HEK293T (cell line): ENCODE data around the gene CHST3.
"Not testable (repeated sequence)": the region's sequence is repeated elsewhere in the genome, so short reads cannot be mapped to it uniquely, and the experiment has no call there.

Source experiments
- CTCF ChIA-PET: fragments of 350-600 bp; formaldehyde crosslinking; extraction: SDS; loops from one replicate; lab custom pipeline; 2021; ENCODE audit warnings: antibody characterized with exemption, inconsistent platforms; lab: Yijun Ruan, JAX
- POLR2A ChIA-PET: fragments of 350-600 bp; formaldehyde crosslinking; extraction: SDS; loops from one replicate; lab custom pipeline; 2020; ENCODE audit warnings: antibody characterized with exemption, inconsistent platforms; lab: Yijun Ruan, JAX
- DNase-seq: peaks from one replicate; pipeline ENCODE4 v3.0.0; 2012; ENCODE audit warnings: mixed read lengths; ENCODE audit errors: extremely low spot score
- ARNT ChIP-seq: fragments of 450-650 bp; IDR thresholded peaks from 2 replicates; pipeline ENCODE4 v1.6.1; 2017; ENCODE audit warnings: mild to moderate bottlenecking
- BHLHE40 ChIP-seq: fragments of 450-650 bp; IDR thresholded peaks from 2 replicates; pipeline ENCODE4 v1.6.1; 2016; ENCODE audit warnings: mild to moderate bottlenecking, moderate library complexity, borderline replicate concordance
- CTBP1 ChIP-seq: fragments of 450-650 bp; IDR thresholded peaks from 2 replicates; pipeline ENCODE4 v1.6.1; 2016; ENCODE audit warnings: borderline replicate concordance
- ELF4 ChIP-seq: fragments of 450-650 bp; IDR thresholded peaks from 2 replicates; pipeline ENCODE4 v1.6.1; 2017; ENCODE audit warnings: antibody characterized with exemption
- FOXA1 ChIP-seq: fragments of 450-650 bp; IDR thresholded peaks from 2 replicates; pipeline ENCODE4 v1.6.1; 2016; ENCODE audit warnings: mild to moderate bottlenecking
- FOXK2 ChIP-seq: fragments of 450-650 bp; IDR thresholded peaks from 2 replicates; pipeline ENCODE4 v1.6.1; 2016; ENCODE audit warnings: mild to moderate bottlenecking
- FOXM1 ChIP-seq: fragments of 450-650 bp; IDR thresholded peaks from 2 replicates; pipeline ENCODE4 v1.6.1; 2017; ENCODE audit warnings: mild to moderate bottlenecking, borderline replicate concordance
- HDGF ChIP-seq: fragments of 450-650 bp; IDR thresholded peaks from 2 replicates; pipeline ENCODE4 v1.6.1; 2017; ENCODE audit warnings: antibody characterized with exemption, borderline replicate concordance
- L3MBTL2 ChIP-seq: fragments of 450-650 bp; conservative IDR thresholded peaks from 2 replicates; pipeline ENCODE4 v1.6.1; 2016; ENCODE audit warnings: mild to moderate bottlenecking
- LEF1 ChIP-seq: fragments of 450-650 bp; IDR thresholded peaks from 2 replicates; pipeline ENCODE4 v1.6.1; 2017; ENCODE audit warnings: mild to moderate bottlenecking, borderline replicate concordance
- NFRKB ChIP-seq: fragments of 450-650 bp; IDR thresholded peaks from 2 replicates; pipeline ENCODE4 v1.6.1; 2016; ENCODE audit warnings: mild to moderate bottlenecking, moderate library complexity
- PKNOX1 ChIP-seq: fragments of 450-650 bp; IDR thresholded peaks from 2 replicates; pipeline ENCODE4 v1.6.1; 2016
- SP1 ChIP-seq: fragments of 450-650 bp; IDR thresholded peaks from 2 replicates; pipeline ENCODE4 v1.6.1; 2017
- SUZ12 ChIP-seq: fragments of 450-650 bp; IDR thresholded peaks from 2 replicates; pipeline ENCODE4 v1.6.1; 2016; ENCODE audit warnings: mild to moderate bottlenecking
- TARDBP ChIP-seq: fragments of 450-650 bp; IDR thresholded peaks from 2 replicates; pipeline ENCODE4 v1.6.1; 2016
- ZNF384 ChIP-seq: fragments of 450-650 bp; IDR thresholded peaks from 2 replicates; pipeline ENCODE4 v1.6.1; 2016

Gene CHST3

GRCh38 chr10:71974489-71975021 is 10.4 kb downstream of the CHST3 start:
- TF ChIP-seq CTBP1 (no peak; the same call in 1 of the 2 replicates), SUZ12 (no peak), NFRKB (no peak), SP1 (no peak), LEF1 (no peak), FOXA1 (no peak), ZNF384 (no peak), ELF4 (no peak), FOXM1 (no peak)
- POLR2A ChIA-PET: interaction anchor here (0.9 to 1.8 kb wide), 3 partner anchors 11 to 299 kb away, joined by 3 to 5 read pairs (median 4); no protein-coding TSS in a partner anchor
- DNase-seq: no peak
- CTCF ChIA-PET: interaction anchor here (0.6 to 1.8 kb wide), 4 partner anchors 9 to 365 kb away, joined by 3 to 5 read pairs (median 4); no protein-coding TSS in a partner anchor

- POLR2A ChIA-PET: interaction anchor here (0.9 to 1.8 kb wide), 2 partner anchors 12 to 298 kb away, joined by 3 to 5 read pairs; no protein-coding TSS in a partner anchor
- TF ChIP-seq SP1: no peak
- TF ChIP-seq ELF4: no peak
- CTCF ChIA-PET: interaction anchor here (0.6 to 1.8 kb wide), 2 partner anchors 73 to 364 kb away, joined by 3 to 5 read pairs; no protein-coding TSS in a partner anchor
- DNase-seq: no peak
Measured at GRCh38 chr10:71975087-71975870, 11.1 kb downstream of the CHST3 start.

GRCh38 chr10:71975871-71976725 is 11.9 kb downstream of the CHST3 start:
- no peak for DNase-seq
- TF ChIP-seq HDGF (no peak), BHLHE40 (no peak), ARNT (no peak), ELF4 (no peak), FOXA1 (no peak), SUZ12 (no peak), FOXK2 (no peak), PKNOX1 (no peak), TARDBP (no peak), CTBP1 (no peak), SP1 (no peak), L3MBTL2 (no peak), ZNF384 (no peak), LEF1 (no peak), NFRKB (no peak)
- CTCF ChIA-PET: interaction anchor here (0.6 to 1.6 kb wide), 2 partner anchors 19 to 25 kb away, joined by 3 to 11 read pairs; no protein-coding TSS in a partner anchor
- POLR2A ChIA-PET: interaction anchor here (0.9 to 1.2 kb wide), 2 partner anchors 12 to 297 kb away, joined by 3 to 4 read pairs; partner anchors contain the start of gene CHST3

- ChIA-PET POLR2A (interaction anchor here (0.6 kb wide), 1 partner anchor 8 kb away, joined by 3 read pairs; no protein-coding TSS in a partner anchor), CTCF (interaction anchor here (0.6 to 1.6 kb wide), 3 partner anchors 18 to 81 kb away, joined by 3 to 11 read pairs (median 4); no protein-coding TSS in a partner anchor)
- not testable (repeated sequence) for DNase-seq
Measured at GRCh38 chr10:71977614-71977903, 13.4 kb downstream of the CHST3 start.

GRCh38 chr10:71978476-71978875 is 14.3 kb downstream of the CHST3 start:
- CTCF ChIA-PET: interaction anchor here (1.3 kb wide), 1 partner anchor 245 kb away, joined by 3 read pairs; no protein-coding TSS in a partner anchor
- no peak for TF ChIP-seq SP1
- TF ChIP-seq ZNF384: no peak
- TF ChIP-seq FOXK2: no peak
- no peak for TF ChIP-seq FOXM1
- TF ChIP-seq NFRKB: no peak
- TF ChIP-seq ARNT: no peak
- TF ChIP-seq FOXA1: no peak
- TF ChIP-seq BHLHE40: no peak
- TF ChIP-seq TARDBP: no peak
- no peak for TF ChIP-seq HDGF
- no peak for TF ChIP-seq LEF1
- no peak for TF ChIP-seq ELF4
- no peak for TF ChIP-seq SUZ12
- no peak for TF ChIP-seq PKNOX1
- no peak for TF ChIP-seq L3MBTL2
- TF ChIP-seq CTBP1: no peak
- POLR2A ChIA-PET: no interaction called here
- no peak for DNase-seq

GRCh38 chr10:71978988-71979691 is 14.9 kb downstream of the CHST3 start:
- no peak for DNase-seq
- ChIA-PET POLR2A (no interaction called here), CTCF (interaction anchor here (1.3 kb wide), 1 partner anchor 245 kb away, joined by 3 read pairs; no protein-coding TSS in a partner anchor)
- no peak for TF ChIP-seq BHLHE40
- no peak for TF ChIP-seq ELF4
- TF ChIP-seq HDGF: no peak
- TF ChIP-seq FOXA1: no peak
- TF ChIP-seq SP1: no peak
- TF ChIP-seq ARNT: no peak
- no peak for TF ChIP-seq CTBP1
- TF ChIP-seq PKNOX1: no peak
- TF ChIP-seq FOXK2: no peak
- TF ChIP-seq L3MBTL2: no peak
